Left lobe of liver (tissue), 2 donors: ENCODE measurements around the gene ARHGEF16. TPM values are rescaled to one million over a fixed set of nuclear protein-coding genes. Genes with fewer than 3 reads are reported as not detected.
A peak's percentile ranks its signal among the peaks of the same experiment; 100 is the strongest.

Experiments used
- ATAC-seq: fragments of 200-7000 bp; cut with Tn5 transposase; one replicate; pipeline ENCODE4 v1.9.1; 2020; ENCODE audit warnings: mild to moderate bottlenecking, moderate library complexity
- DNase-seq: peaks from one replicate; pipeline ENCODE4 v3.0.0-alpha.2; 2020; ENCODE audit warnings: low spot score
- total RNA-seq: library from RNA; stranded (reverse); gene quantifications from one replicate; pipeline ENCODE4 v1.2.1, GENCODE V29; 2021
- donor health status: DM: no; HTN: no; CAD: no; lungs with moderate emphysema.
- donor health status: DM: no; HTN: yes; CAD: no.

Gene ARHGEF16
- total RNA-seq, 1 donor from 2014 or later = 8.1 TPM

DNA sequence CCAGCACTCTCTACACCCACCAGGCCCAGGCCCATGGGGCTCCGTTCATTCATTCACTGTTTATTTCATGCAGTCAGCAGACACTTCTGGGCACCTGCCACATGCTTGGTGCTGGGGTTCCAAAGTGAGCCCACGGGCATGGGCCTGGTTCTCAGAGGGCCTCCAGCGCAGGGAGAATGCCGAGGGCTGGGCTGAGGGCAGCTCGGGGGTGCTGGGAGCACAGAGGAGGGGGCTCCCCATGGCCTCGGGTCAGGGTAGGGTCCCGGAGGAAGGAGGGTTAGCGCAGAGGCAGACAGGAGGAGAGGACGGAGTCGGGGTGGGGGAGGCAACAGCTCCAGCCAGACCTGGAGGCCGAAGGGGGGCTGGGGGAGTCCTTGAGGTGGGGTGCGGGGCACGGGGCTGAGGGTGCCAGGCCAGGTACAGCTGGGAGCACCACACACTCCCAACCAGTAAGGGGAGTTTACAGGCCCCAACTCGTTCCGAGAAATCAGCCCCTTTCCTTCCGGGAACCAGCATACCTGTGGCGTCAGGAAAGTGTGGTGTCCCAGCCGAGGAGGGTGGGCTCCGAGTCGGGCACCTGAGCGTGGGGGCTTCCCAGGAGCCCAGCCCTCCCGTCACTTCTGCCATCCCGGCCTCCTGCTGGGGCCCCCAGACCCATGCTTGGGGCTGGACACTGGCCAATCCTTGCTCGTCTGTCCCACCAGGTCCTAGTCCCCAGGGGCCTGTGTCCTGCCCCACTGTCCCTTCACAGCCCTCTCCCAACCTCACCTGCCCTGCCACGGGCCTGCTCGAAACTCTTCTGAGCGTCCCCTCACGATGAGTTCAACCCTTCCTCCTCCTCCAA is 10.8 kb downstream of the ARHGEF16 start:
- ATAC-seq (no peak), DNase-seq (no peak)

- DNase-seq = no peak
- no peak for ATAC-seq
Measured at GRCh38 chr1:3465935-3466321, 11.5 kb downstream of the ARHGEF16 start.

DNA sequence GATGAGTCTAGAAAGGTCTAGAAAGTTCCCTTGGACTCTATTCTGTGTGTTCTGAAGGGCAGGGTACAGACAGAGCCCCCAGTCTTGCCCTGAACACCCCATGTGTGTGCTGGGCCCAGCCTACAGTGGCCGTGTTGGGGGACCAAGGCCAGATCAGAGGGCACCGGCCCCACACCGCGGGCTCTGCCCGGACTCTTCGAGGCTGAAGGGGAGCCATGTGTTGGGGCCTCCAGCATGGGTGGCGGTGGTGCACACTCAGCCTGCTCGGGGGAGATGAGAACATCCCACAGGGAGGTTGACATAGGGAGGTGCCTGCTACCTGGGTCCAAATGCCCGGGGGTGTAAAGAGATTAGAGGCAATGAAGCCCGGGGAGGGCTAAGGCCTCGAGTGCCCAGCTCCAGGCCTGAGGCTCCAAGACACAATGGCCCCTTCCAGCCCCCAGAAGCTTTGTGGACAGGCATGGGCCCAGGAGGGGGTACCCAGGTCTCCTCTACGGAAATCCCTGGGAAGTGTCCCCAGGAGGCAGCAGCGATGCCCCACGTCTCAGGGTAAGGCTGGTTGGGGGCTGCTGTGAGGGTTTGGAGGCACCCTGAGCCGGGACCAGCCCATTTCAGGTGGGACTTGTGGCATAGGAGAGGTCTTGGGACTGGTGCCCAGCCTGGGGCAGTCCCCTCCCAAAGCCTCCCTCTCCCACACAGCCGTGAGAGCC is 12.1 kb downstream of the ARHGEF16 start:
- DNase-seq (no peak), ATAC-seq (no peak)

GRCh38 chr1:3467096-3468036 is 12.9 kb downstream of the ARHGEF16 start:
- DNase-seq = no peak
- ATAC-seq = no peak

DNA sequence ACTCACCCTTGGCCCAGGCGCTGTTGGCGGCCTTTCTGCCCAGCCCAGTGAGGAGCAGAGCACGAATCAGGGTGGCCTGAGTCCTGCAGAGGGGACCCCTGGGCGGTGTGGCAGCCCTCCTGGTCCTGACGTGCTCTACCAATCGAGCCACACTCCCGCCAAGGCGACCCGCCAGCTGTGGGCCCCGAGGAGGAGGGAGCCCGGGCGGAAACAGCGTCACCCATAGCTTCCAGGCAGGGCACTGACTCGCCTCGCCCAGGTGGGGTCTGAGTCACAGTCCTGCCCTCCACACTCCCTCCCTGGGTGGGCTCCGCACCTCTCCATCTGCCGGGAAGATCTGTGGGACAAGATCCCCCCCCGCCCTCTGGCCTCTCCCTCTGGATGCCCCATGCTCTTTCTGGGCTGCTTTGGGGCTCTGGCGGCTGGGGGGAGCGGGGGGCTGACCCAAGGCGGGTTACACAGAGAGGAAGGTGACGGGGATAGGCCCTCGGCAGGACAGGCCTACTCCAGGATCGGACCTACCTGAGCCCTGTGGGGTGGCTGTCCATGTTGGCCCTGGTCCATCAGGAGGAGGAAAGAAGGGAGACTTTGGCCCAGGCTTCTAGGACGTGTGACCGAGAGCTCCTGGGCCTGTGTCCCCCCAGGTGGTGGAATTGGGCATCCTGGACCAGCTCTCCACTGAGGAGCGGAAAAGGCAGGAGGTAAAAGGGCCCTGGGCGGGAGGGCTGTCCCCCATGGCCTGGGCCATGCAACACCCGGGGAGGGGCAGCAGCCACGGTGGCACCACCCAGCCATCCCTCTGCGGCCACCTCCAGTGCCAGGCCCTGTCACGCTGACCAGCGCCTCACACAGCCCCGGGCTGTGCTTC is 14.0 kb downstream of the ARHGEF16 start:
- no peak for ATAC-seq
- no peak for DNase-seq

DNA sequence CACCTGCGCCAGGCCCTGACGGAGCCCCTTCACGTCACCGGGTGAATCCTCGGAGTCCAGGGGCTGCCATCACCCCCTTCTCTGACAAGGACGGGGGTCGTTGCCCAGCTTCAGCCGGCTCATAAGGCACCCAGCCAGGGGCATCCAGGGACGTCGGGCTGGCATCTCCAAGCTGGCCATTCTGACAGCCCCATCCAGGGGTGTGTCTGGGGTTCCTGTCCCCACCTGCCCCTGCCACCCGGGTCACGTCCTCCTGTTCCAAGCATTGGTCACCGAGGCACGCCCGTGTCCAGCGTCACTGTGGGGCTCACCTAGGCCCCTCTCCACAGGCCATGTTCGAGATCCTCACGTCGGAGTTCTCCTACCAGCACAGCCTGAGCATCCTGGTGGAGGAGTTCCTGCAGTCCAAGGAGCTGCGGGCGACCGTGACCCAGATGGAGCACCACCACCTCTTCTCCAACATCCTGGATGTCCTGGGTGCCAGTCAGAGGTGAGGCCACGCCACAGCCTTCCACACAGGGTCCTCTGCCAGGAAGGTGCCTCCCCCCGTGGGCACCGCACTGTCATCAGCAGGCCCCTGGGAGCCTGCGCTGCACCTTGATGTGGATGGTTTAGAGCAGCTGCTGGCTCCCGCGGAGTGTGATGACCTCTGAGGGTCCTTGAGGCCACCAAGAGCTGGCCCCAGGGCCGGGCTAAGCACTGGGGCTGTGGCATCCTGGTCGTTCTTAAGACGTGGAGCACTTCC is 14.8 kb downstream of the ARHGEF16 start:
- no peak for ATAC-seq

GRCh38 chr1:3469849-3470649 is 15.6 kb downstream of the ARHGEF16 start:
- no peak for DNase-seq
- ATAC-seq = no peak

More for the DNA sequence above, 14.8 kb downstream of the ARHGEF16 start:
- DNase-seq = no peak

DNA sequence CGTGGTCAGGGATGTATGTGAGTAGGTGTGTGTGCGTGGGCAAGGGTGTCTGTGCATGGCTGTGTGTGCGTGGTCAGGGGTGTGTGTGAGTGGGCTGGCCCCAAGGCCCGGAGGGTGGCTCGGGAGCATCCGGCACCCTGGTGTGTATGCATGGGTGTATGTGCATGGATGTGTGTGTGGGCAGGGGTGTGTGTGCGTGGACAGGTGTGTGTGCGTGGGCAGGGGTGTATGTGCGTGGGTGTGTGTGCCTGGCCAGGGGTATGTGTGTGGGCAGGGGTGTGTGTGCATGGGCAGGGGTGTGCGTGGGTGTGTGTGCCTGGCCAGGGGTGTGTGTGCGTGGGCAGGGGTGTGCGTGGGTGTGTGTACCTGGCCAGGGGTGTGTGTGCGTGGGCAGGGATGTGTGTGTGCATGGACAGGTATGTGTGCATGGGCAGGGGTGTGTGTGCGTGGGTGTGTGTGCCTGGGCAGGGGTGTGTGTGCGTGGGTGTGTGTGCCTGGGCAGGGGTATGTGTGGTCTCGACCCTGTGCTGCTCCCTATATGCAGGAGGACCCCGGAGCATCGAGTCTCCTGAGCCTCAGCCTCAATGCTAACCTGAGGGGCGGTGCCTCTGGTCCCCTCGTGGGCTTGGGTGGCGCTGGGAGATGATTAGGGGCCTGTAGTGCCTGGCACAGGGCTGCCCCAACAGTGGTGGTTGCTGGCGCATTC is 16.3 kb downstream of the ARHGEF16 start:
- DNase-seq = no peak
- no peak for ATAC-seq

GRCh38 chr1:3471356-3472087 is 17.1 kb downstream of the ARHGEF16 start:
- ATAC-seq = peak; percentile 60
- no peak for DNase-seq

GRCh38 chr1:3472088-3472850 is 17.8 kb downstream of the ARHGEF16 start:
- DNase-seq (no peak), ATAC-seq (no peak)

DNA sequence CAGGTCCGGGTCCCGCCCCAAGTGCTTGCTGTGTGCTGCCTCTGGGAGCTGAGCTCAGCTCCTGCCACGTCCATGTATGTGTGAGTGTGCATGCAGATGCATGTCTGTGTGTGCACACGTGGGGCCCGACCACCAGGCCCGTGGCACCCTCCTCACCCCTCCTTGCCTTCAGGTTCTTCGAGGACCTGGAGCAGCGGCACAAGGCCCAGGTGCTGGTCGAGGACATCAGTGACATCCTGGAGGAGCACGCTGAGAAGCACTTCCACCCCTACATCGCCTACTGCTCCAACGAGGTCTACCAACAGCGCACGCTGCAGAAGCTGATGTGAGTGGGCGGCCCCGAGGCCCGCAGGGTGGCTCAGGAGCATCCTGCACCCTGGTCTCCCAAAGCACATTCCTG is 18.4 kb downstream of the ARHGEF16 start:
- no peak for DNase-seq
- ATAC-seq = no peak

DNA sequence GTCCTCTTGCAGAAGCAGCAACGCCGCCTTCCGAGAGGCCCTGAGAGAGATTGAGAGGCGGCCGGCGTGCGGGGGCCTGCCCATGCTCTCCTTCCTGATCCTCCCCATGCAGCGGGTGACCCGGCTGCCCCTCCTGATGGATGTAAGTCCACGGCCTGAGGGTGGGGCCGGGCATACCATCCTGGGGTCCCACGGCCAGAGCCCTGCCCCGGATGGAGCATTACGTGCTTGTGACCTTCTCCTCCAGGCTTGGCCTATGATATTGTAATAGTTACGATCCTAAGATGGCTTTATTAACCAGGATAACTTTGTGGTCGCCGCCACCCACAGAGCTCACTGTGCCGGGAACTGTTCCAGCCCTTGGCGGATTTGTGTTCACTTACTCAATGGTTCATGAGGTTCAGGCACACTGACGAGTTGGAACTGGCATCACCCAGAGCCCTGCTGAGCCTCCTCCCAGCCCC is 18.9 kb downstream of the ARHGEF16 start:
- DNase-seq (no peak), ATAC-seq (peak; percentile 39)

GRCh38 chr1:3474016-3474415 is 19.6 kb downstream of the ARHGEF16 start:
- DNase-seq = no peak
- no peak for ATAC-seq

DNA sequence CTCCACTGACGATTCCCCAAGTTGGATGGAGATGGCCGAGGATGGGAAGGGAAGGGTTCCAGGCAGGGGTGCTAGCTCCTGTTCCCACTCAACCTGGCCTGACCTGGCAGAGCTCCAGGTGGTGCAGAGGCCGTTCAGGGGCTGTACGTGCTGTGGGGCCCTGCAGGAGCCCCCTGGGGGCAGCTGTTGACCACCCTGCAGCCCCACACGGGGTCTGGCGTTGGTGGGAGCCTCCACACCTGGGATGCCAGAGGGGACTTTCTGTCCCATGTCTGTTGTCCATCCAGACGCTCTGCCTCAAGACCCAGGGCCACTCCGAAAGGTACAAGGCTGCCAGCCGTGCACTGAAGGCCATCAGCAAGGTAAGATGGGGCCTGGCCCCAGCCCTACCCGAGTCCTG is 20.0 kb downstream of the ARHGEF16 start:
- no peak for ATAC-seq

DNA sequence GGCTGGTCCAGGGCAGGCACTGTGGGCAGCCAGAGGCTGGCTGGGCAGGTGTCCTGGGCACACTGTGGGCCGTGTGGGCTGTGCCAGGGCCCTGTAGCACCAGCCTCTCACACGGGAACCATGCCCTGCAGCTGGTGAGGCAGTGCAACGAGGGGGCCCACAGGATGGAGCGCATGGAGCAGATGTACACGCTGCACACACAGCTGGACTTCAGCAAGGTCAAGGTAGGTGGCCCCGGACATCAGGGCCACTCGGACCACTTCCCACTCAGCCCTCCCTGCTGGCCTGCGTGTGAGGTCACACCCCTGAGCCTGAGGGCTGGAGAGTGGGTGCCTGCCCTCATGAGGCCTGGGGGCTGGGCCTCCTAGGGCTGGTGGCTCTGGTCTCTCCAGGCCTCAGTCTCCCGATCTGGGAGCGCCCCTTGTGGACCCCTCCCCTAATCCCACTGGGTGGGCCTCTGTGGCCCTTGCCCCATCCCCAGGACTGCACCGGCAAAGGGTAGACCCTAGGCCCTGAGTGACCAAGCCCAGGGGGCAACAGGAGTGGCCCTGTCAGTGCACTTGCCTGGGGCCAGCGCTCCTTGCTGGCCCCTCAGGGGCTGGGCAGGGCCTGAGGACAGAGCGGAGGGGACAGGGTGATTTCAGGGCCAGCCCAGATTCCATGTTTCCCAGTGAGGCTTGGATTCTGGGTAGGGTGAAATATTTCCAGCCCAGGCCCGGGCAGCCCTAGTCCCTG is 21.5 kb downstream of the ARHGEF16 start:
- ATAC-seq (no peak), DNase-seq (no peak)

More for the DNA sequence above, 20.0 kb downstream of the ARHGEF16 start:
- no peak for DNase-seq

DNA sequence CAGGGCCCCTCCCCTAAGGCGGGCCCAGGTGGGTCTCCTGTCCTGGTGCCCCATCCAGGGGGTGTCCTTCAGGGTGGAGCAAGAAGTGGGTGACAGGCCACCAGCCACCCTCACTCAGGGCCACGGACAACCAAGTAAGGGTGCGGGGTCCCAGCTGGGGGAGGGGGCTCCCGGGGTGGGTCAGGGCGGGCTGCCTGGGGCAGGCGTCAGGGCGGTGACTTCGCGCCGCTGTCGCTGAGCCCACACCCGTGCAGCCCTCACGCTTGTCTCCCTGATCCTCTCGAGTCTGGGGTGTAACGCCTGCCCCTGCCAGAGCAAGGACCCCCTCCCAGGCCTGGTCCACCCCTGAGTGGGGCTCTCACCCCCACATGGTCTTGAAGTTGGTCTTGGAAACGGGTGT is 22.2 kb downstream of the ARHGEF16 start:
- DNase-seq (no peak), ATAC-seq (no peak)
